ENCODE measurements around the gene MAD1L1.

GRCh38 chr7:1886361-1887064 is 346.2 kb downstream of the MAD1L1 start:
- TF ChIP-seq CTCF (IDR thresholded peaks at IDR 0.05; ENCODE audit: borderline replicate concordance, extremely low read depth, low read length, poor library complexity, severe bottlenecking): no peak
- no peak for TF ChIP-seq EZH2 (IDR thresholded peaks at IDR 0.05; ENCODE audit: borderline replicate concordance, low read depth, low read length, severe bottlenecking)

All from DND-41 (cell line).